Parathyroid adenoma (tissue), 2 donors: ENCODE results near the gene ZMIZ1.

ENCODE experiments used
- H2AFZ ChIP-seq: fragments of 300-600 bp; sonication (generic); one replicate; pipeline ENCODE4 v1.7.0; 2017; ENCODE audit warnings: antibody characterized with exemption, mild to moderate bottlenecking
- H3K27ac ChIP-seq: fragments of 300-600 bp; sonication (generic); one replicate; pipeline ENCODE4 v1.7.0; 2017
- H3K27me3 ChIP-seq: fragments of 300-600 bp; sonication (generic); one replicate; pipeline ENCODE4 v1.7.0; 2017; ENCODE audit warnings: low read length; ENCODE audit not compliant: control insufficient read depth, insufficient read depth
- H3K36me3 ChIP-seq: fragments of 300-600 bp; sonication (generic); one replicate; pipeline ENCODE4 v1.7.0; 2017; ENCODE audit warnings: low read length; ENCODE audit not compliant: control insufficient read depth, insufficient read depth
- H3K4me1 ChIP-seq: fragments of 300-600 bp; sonication (generic); one replicate; pipeline ENCODE4 v1.7.0; 2017; ENCODE audit warnings: control low read depth
- H3K4me2 ChIP-seq: fragments of 300-600 bp; sonication (generic); one replicate; pipeline ENCODE4 v1.7.0; 2017; ENCODE audit warnings: low read length
- H3K4me3 ChIP-seq: fragments of 300-600 bp; sonication (generic); one replicate; pipeline ENCODE4 v1.7.0; 2017; ENCODE audit warnings: low read depth, low read length
- H3K79me2 ChIP-seq: fragments of 300-600 bp; sonication (generic); one replicate; pipeline ENCODE4 v1.7.0; 2017; ENCODE audit warnings: control low read depth
- H3K9ac ChIP-seq: fragments of 300-600 bp; sonication (generic); one replicate; pipeline ENCODE4 v1.7.0; 2017; ENCODE audit warnings: mild to moderate bottlenecking
- H3K9me3 ChIP-seq: fragments of 300-600 bp; sonication (generic); one replicate; pipeline ENCODE4 v1.7.0; 2017; ENCODE audit warnings: low read length; ENCODE audit not compliant: control insufficient read depth
- TF ChIP-seq, protein P1 (sequence below): fragments of 300-600 bp; sonication (generic); IDR thresholded peaks from one replicate; pipeline ENCODE4 v1.7.0; 2017; ENCODE audit warnings: antibody characterized with exemption, mild to moderate bottlenecking
- donor health status: primary hyperparathyroidism.

ZMIZ1 gene

DNA sequence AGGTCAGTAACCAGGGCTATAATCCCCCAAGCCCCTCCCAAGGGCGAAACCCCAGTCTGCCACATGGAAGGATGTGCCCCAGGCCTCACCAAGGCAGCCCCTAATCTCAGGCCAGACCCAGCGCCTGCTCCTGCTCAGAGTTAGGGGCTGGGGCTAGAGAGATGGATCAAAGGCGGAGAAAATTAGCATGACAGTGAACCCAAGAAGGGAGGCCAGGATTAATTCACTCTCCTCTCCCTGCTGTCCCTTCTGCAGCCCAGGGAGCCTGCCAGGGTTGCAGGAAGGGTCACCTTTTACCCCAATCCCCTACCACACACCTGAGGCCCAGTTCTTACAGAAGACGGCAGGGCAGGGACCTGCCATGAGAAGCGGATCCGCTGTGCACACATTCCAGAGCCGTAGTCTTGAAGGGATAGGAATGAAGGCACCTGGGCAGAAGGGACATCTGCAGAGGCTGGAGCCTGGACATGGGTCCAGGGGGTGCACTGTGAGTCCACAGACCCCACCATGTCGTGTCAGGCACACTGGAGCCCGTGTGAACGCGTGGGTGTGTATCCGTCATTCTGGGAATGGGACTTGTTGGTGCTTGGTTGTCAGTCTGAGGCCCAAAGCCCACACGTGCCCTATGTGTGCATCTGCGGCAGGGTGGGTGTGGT lies 11.9 kb upstream of the ZMIZ1 start:
- H3K4me2 ChIP-seq: no peak overlapping the region
- H3K9me3 ChIP-seq: no peaks in the 10 kb centered on the region
- no peak overlapping the region for H3K9ac ChIP-seq
- no peaks in the 10 kb centered on the region for H3K4me1 ChIP-seq
- TF ChIP-seq, protein P1, sequence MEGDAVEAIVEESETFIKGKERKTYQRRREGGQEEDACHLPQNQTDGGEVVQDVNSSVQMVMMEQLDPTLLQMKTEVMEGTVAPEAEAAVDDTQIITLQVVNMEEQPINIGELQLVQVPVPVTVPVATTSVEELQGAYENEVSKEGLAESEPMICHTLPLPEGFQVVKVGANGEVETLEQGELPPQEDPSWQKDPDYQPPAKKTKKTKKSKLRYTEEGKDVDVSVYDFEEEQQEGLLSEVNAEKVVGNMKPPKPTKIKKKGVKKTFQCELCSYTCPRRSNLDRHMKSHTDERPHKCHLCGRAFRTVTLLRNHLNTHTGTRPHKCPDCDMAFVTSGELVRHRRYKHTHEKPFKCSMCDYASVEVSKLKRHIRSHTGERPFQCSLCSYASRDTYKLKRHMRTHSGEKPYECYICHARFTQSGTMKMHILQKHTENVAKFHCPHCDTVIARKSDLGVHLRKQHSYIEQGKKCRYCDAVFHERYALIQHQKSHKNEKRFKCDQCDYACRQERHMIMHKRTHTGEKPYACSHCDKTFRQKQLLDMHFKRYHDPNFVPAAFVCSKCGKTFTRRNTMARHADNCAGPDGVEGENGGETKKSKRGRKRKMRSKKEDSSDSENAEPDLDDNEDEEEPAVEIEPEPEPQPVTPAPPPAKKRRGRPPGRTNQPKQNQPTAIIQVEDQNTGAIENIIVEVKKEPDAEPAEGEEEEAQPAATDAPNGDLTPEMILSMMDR: no peak
- H3K27ac ChIP-seq: no peak overlapping the region
- H3K79me2 ChIP-seq: no peaks in the 10 kb centered on the region
- no peak overlapping the region for H3K4me3 ChIP-seq
- no peak overlapping the region for H2AFZ ChIP-seq
- no peaks in the 10 kb centered on the region for H3K36me3 ChIP-seq
- H3K27me3 ChIP-seq: no peaks in the 10 kb centered on the region

DNA sequence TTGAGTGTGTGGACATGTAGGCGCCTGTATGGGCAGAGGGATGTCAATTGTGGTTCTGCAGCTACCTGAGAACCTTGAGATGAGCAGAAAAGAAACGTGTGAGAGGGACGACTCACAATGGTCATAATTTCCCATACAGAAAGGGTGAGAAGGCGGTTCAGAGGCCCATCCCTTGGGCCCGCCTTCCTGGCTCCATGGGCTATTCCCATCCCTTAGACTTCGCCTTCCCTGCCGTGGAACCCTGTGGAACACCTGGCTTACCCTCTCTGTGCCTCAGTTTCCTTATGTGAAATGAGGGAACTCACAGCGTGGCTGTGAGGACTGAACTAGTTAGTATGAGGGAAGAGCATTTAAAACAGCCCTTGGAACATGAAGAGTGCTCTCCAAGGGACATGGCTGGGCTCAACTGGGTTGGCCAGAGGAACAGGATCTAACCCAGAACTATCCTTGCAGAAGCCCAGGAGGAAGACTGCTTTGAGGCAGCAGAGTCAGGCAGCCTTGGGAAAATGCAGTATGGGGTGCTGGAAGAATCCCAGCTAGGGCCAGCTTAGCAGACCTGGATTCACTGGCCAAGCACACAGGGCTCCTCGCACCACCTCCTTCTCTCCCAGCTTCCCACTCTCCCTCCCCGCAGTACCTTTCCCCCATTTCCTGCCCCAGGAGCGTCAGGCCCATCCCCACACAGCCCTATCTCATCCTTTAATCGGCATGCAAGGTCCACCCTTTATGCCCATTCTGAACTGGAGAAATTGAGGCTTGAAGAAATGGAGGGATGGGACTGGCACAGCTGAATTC lies 11.1 kb upstream of the ZMIZ1 start:
- Histone ChIP-seq H3K9me3 (no peaks in the 10 kb centered on the region), H3K36me3 (no peaks in the 10 kb centered on the region), H3K4me2 (no peak overlapping the region), H3K4me1 (no peaks in the 10 kb centered on the region), H2AFZ (no peak overlapping the region), H3K9ac (no peak overlapping the region), H3K27me3 (no peaks in the 10 kb centered on the region), H3K4me3 (no peak overlapping the region), H3K79me2 (no peaks in the 10 kb centered on the region), H3K27ac (no peak overlapping the region)
- TF ChIP-seq, protein P1: no peak

DNA sequence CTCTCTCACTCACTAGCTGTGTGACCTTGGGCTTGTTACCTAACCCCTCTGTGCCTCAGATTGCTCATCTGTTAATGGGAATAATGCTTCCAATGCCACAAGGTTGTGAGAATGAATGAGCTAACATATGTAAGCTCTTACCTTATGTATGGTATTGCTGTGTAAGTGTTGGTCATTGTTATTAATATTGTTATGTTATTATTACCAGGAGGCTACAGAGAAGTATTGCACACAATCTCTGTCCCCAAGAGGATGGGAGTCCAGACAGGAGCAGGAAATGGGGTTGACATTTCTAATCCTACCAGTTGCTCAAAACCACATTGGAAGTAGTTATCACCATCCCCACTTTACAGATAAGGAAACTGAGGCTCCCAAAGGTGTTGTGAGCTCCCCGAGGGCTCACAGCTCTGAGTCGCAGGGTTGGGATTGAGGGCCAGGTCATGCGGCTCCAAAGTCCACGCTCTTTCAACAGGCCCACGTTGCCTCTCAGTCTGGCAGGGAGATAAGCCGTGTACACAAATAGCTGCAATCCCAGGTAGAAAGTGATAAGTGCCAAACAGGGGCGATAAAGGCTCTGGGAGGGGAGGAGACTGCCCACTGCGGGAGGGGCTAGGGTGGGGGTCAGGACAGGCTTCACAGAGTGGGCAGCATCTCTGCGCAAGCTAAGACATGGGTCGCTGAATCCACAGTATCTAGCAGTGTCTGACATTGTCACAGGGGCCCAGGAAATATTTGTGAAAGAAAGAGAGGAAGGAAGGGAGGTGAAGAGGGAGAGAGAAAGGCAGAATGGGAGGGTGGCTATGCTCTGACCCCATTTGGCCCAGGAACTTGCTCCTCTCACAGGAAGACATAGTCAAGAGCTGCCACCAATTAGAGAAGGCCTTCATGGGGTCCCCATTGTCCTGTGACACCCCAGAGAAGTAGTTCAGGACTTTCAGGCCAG lies 9.6 kb upstream of the ZMIZ1 start:
- H3K36me3 ChIP-seq: no peaks in the 10 kb centered on the region
- no peaks in the 10 kb centered on the region for H3K27me3 ChIP-seq
- no peak overlapping the region for H3K4me3 ChIP-seq
- H3K4me1 ChIP-seq: no peaks in the 10 kb centered on the region
- H2AFZ ChIP-seq: no peak overlapping the region
- no peaks in the 10 kb centered on the region for H3K79me2 ChIP-seq
- TF ChIP-seq, protein P1: no peak
- H3K27ac ChIP-seq: no peak overlapping the region
- no peaks in the 10 kb centered on the region for H3K9me3 ChIP-seq
- H3K9ac ChIP-seq: no peak overlapping the region
- no peak overlapping the region for H3K4me2 ChIP-seq

DNA sequence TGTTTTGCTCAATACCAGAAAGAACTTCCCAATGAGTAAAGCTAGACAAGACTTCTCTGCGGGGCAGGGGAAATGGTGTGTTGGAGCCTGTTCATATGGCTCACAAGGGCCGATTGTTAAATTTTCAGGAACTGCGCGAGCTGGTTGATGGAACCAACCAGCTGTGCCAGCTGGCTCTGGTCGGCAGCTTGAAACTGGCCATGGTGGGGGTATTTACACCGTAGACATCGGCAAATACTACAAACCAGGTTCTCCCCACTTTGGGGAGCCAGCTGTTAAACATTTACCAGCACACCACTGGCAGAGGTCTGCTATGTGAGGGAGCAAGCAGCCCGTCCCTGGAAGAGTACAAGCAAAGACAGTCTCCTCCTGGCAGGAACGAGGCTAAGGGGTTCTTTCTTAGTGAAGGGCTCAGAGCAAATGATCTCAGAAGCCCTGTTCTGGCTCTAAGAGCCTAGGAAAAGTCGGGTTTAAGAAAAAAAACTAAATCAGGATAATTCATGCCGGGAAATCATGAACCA lies 8.8 kb upstream of the ZMIZ1 start:
- no peak overlapping the region for H3K4me2 ChIP-seq
- no peaks in the 10 kb centered on the region for H3K27me3 ChIP-seq
- H2AFZ ChIP-seq: no peak overlapping the region
- H3K9me3 ChIP-seq: no peaks in the 10 kb centered on the region
- H3K79me2 ChIP-seq: no peaks in the 10 kb centered on the region
- H3K27ac ChIP-seq: no peak overlapping the region
- H3K4me1 ChIP-seq: no peaks in the 10 kb centered on the region
- H3K4me3 ChIP-seq: no peak overlapping the region
- no peaks in the 10 kb centered on the region for H3K36me3 ChIP-seq
- H3K9ac ChIP-seq: no peak overlapping the region
- TF ChIP-seq, protein P1: no peak
